Activated CD4-positive, alpha-beta T cell treated with anti-CD3 and anti-CD28 coated beads, Interleukin-2, amount 10 ng/mL, durations not matched to agents 7 days and 5 days (primary cell): ENCODE measurements around the gene PIGN. TPM values are rescaled to one million over a fixed set of nuclear protein-coding genes. Genes with fewer than 3 reads are reported as not detected.

Experiments used
- CTCF ChIA-PET: fragments of 350-600 bp; sonication (Branson Sonifier 250); formaldehyde crosslinking; loops from one replicate; lab custom pipeline; 2021; ENCODE audit warnings: antibody characterized with exemption; lab: Charles Lee
- POLR2A ChIA-PET: fragments of 350-600 bp; sonication (Branson Sonifier 250); formaldehyde crosslinking; loops from one replicate; lab custom pipeline; 2021; ENCODE audit warnings: antibody characterized with exemption; lab: Charles Lee
- DNase-seq: peaks from one replicate; pipeline ENCODE4 v3.0.0-alpha.2; 2020
- H3K27ac Mint-ChIP-seq: one replicate; pipeline ENCODE4 v1.8.0; 2021; ENCODE audit warnings: mild to moderate bottlenecking, moderate library complexity, mixed read lengths
- H3K27me3 Mint-ChIP-seq: one replicate; pipeline ENCODE4 v1.8.0; 2021; ENCODE audit warnings: mixed read lengths
- H3K36me3 Mint-ChIP-seq: one replicate; pipeline ENCODE4 v1.8.0; 2021; ENCODE audit warnings: low read depth, mixed read lengths
- H3K4me1 Mint-ChIP-seq: one replicate; pipeline ENCODE4 v1.8.0; 2021; ENCODE audit warnings: mixed read lengths
- H3K4me3 Mint-ChIP-seq: one replicate; pipeline ENCODE4 v1.8.0; 2021; ENCODE audit warnings: mild to moderate bottlenecking, moderate library complexity, mixed read lengths
- H3K9me3 Mint-ChIP-seq: one replicate; pipeline ENCODE4 v1.8.0; 2021; ENCODE audit warnings: mixed read lengths
- total RNA-seq, 2 experiments: library from RNA; stranded (reverse); gene quantifications; one replicate each; pipeline ENCODE4 v1.2.3, GENCODE V29; 2021

PIGN gene
- total RNA-seq, 2 experiments from 2014 or later, result 28.5 to 31.8 TPM

GRCh38 chr18:61998335-61998734, 188.5 kb downstream of the PIGN start:
- Mint-ChIP-seq H3K4me1 (peaks cover 8% of the 10 kb centered on the region), H3K36me3 (peaks cover 4% of the 10 kb centered on the region), H3K27me3 (no peaks in the 10 kb centered on the region), H3K9me3 (peaks cover 25% of the 10 kb centered on the region), H3K4me3 (no peak overlapping the region), H3K27ac (no peak overlapping the region)
- no peak for DNase-seq
- ChIA-PET CTCF (no interaction called here), POLR2A (no interaction called here)

GRCh38 chr18:61995618-61996017, 191.2 kb downstream of the PIGN start:
- ChIA-PET POLR2A (no interaction called here), CTCF (no interaction called here)
- DNase-seq, result no peak
- peaks cover 13% of the 10 kb centered on the region for H3K9me3 Mint-ChIP-seq
- peaks cover 4% of the 10 kb centered on the region for H3K36me3 Mint-ChIP-seq
- peaks cover 2% of the 10 kb centered on the region for H3K27me3 Mint-ChIP-seq
- H3K4me1 Mint-ChIP-seq, result peaks cover 10% of the 10 kb centered on the region
- no peak overlapping the region for H3K4me3 Mint-ChIP-seq
- H3K27ac Mint-ChIP-seq, result no peak overlapping the region

GRCh38 chr18:61993831-61994230, 193.0 kb downstream of the PIGN start:
- Mint-ChIP-seq H3K4me3 (no peak overlapping the region), H3K36me3 (peaks cover under 1% of the 10 kb centered on the region), H3K27me3 (peaks cover 2% of the 10 kb centered on the region), H3K27ac (no peak overlapping the region), H3K4me1 (peaks cover 6% of the 10 kb centered on the region), H3K9me3 (peaks cover 2% of the 10 kb centered on the region)
- CTCF ChIA-PET, result interaction anchor here (0.6 to 1.4 kb wide), 3 partner anchors 10 to 98 kb away, joined by 3 to 4 read pairs (median 3); no protein-coding TSS in a partner anchor
- POLR2A ChIA-PET, result no interaction called here
- no peak for DNase-seq

GRCh38 chr18:61992923-61993322, 193.9 kb downstream of the PIGN start:
- Mint-ChIP-seq H3K9me3 (no peaks in the 10 kb centered on the region), H3K4me1 (peaks cover 2% of the 10 kb centered on the region), H3K36me3 (no peaks in the 10 kb centered on the region), H3K27me3 (peaks cover 2% of the 10 kb centered on the region), H3K27ac (no peak overlapping the region), H3K4me3 (no peak overlapping the region)
- ChIA-PET POLR2A (no interaction called here), CTCF (interaction anchor here (1.3 kb wide), 1 partner anchor 12 kb away, joined by 3 read pairs; no protein-coding TSS in a partner anchor)
- DNase-seq, result no peak

- Mint-ChIP-seq H3K27ac (no peak overlapping the region), H3K9me3 (no peaks in the 10 kb centered on the region), H3K36me3 (no peaks in the 10 kb centered on the region), H3K27me3 (peaks cover 2% of the 10 kb centered on the region), H3K4me3 (no peak overlapping the region), H3K4me1 (peaks cover 2% of the 10 kb centered on the region)
- POLR2A ChIA-PET, result no interaction called here
- CTCF ChIA-PET, result no interaction called here
- no peak for DNase-seq
These were observed 194.6 kb downstream of the PIGN start for GRCh38 chr18:61992285-61992684.

- CTCF ChIA-PET, result no interaction called here
- Mint-ChIP-seq H3K36me3 (no peaks in the 10 kb centered on the region), H3K4me3 (no peak overlapping the region), H3K27me3 (peaks cover 2% of the 10 kb centered on the region), H3K9me3 (no peaks in the 10 kb centered on the region), H3K4me1 (peaks cover 2% of the 10 kb centered on the region), H3K27ac (no peak overlapping the region)
- no peak for DNase-seq
- POLR2A ChIA-PET, result no interaction called here
These were observed 195.0 kb downstream of the PIGN start for GRCh38 chr18:61991836-61992235.

- H3K4me1 Mint-ChIP-seq, result peaks cover 2% of the 10 kb centered on the region
- no peaks in the 10 kb centered on the region for H3K36me3 Mint-ChIP-seq
- no peak overlapping the region for H3K4me3 Mint-ChIP-seq
- no peaks in the 10 kb centered on the region for H3K9me3 Mint-ChIP-seq
- H3K27ac Mint-ChIP-seq, result no peak overlapping the region
- DNase-seq, result no peak
- CTCF ChIA-PET, result no interaction called here
- H3K27me3 Mint-ChIP-seq, result peaks cover 2% of the 10 kb centered on the region
- POLR2A ChIA-PET, result no interaction called here
These were observed 195.7 kb downstream of the PIGN start for GRCh38 chr18:61991201-61991600.

Other genes starting within 250 kb of the PIGN start
- gene RELCH, start 199 bp upstream of the PIGN start, total RNA-seq, result 10 to 100 TPM; 41.7 to 46.3 TPM
- 1 to 10 TPM; 8.6 to 9.1 TPM for gene TNFRSF11A, start 138.3 kb upstream of the PIGN start, total RNA-seq